ENCODE measurements around the gene ATXN7L1. TPM values are rescaled to one million over a fixed set of nuclear protein-coding genes. Genes with fewer than 3 reads are reported as not detected.

ATXN7L1 gene
- total RNA-seq, 1 donor from 2014 or later, result 2.4 TPM

DNA sequence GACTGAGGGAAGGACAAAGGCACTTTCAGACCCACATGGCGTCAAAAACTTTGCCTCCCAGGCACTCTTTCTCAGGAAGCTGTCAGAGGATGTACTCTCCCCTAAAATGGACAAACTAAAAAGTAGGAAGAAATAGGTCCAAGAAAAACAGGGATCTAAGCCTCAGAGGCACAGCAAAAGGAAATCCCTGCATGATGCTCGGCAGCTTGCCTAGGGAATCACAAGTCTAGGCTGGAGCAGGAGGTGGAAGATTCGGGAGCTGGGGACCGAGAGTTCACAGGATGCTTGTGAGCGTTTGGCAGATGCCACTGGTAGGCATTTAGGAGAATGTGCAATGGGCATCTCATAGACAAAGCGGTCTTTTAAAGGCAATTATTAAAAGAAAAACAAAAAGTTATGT is 60.8 kb downstream of the ATXN7L1 start:
- H3K4me3 ChIP-seq (ENCODE audit: low read depth, low read length), result no peak overlapping the region
- DNase-seq (ENCODE audit: low read depth), result no peak
- H3K27me3 ChIP-seq (ENCODE audit: control insufficient read depth, insufficient read depth, low read length), result no peaks in the 10 kb centered on the region
- H3K36me3 ChIP-seq (ENCODE audit: control insufficient read depth, insufficient read depth, low read length), result no peaks in the 10 kb centered on the region
- TF ChIP-seq, protein P1, sequence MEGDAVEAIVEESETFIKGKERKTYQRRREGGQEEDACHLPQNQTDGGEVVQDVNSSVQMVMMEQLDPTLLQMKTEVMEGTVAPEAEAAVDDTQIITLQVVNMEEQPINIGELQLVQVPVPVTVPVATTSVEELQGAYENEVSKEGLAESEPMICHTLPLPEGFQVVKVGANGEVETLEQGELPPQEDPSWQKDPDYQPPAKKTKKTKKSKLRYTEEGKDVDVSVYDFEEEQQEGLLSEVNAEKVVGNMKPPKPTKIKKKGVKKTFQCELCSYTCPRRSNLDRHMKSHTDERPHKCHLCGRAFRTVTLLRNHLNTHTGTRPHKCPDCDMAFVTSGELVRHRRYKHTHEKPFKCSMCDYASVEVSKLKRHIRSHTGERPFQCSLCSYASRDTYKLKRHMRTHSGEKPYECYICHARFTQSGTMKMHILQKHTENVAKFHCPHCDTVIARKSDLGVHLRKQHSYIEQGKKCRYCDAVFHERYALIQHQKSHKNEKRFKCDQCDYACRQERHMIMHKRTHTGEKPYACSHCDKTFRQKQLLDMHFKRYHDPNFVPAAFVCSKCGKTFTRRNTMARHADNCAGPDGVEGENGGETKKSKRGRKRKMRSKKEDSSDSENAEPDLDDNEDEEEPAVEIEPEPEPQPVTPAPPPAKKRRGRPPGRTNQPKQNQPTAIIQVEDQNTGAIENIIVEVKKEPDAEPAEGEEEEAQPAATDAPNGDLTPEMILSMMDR (IDR thresholded peaks at IDR 0.05; ENCODE audit: insufficient read depth, low read length, severe bottlenecking), result no peak
- no peak for FAIRE-seq

DNA sequence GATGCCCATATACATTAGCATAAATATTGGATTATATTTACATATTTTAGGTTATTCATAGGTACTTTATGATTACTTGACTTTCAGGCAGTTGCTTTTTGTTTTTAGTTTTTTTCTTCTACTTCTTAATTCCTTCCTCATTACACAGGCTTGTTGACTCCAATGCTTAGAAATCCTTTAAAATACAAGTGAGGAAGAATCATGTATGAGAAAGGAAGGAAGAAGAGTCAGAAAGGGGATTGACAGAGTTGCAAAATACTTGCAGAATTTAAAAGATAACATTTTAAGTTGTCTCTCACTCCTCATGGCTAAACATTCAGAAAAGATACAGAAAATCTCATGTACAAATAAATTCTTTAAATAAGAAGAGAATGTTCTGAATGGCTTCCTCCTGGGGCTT is 61.9 kb downstream of the ATXN7L1 start:
- Histone ChIP-seq H3K4me3 (ENCODE audit: low read depth, low read length) (no peak overlapping the region), H3K27me3 (ENCODE audit: control insufficient read depth, insufficient read depth, low read length) (no peaks in the 10 kb centered on the region), H3K36me3 (ENCODE audit: control insufficient read depth, insufficient read depth, low read length) (no peaks in the 10 kb centered on the region)
- no peak for FAIRE-seq
- no peak for DNase-seq (ENCODE audit: low read depth)
- TF ChIP-seq, protein P1 (IDR thresholded peaks at IDR 0.05; ENCODE audit: insufficient read depth, low read length, severe bottlenecking), result no peak

DNA sequence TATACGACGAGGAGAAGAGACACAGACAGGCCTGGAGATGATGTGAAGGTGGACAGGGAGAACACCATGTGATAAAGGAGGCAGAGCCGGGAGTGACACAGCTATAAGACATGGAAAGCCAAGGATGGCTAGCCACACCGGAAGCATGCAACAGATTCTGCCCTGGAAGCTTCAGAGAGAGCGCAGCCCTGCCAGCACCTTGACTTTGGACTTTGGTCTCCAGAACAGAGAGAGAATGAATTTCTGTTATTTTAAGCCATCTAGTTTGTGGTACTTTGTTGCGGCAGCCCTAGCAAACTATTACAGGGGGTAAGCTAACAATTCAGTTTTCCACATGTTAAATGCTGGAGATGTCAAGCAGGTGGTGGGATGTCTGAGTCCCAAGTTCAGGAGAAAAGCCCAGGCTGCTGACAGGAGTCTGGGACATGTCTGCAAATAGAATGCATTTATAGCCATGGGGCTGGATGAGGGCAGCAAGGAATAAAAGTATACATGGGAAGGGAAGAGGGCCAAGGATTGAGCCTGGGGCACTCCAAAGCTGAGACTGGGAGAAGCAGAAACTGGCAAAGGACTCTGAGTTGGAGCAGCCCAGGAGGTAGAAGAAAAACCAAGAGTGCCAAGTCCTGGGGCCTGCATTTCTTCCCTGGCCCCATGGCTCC is 65.1 kb downstream of the ATXN7L1 start:
- FAIRE-seq, result no peak

DNA sequence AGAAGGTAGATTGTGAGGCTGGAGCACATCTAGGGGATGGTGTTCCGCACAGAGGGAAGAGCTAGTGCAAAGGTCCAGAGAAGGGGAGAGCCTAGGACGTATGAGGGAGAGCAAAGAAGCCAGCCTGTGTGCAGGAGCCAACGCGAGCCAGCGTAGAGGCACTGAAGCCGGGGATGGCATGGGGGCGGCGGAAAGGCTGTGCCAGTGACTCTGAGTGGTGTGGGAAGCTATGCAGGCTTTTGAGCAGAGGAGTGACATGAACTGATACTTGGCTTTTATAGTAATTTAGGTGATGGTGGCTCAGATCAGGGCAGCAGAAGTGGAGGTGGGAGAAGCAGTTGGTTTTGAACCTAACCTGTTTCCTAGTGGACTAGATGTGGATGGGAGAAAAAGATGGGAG is 65.8 kb downstream of the ATXN7L1 start:
- no peaks in the 10 kb centered on the region for H3K27me3 ChIP-seq (ENCODE audit: control insufficient read depth, insufficient read depth, low read length)
- FAIRE-seq (no peak), DNase-seq (ENCODE audit: low read depth) (no peak)
- TF ChIP-seq, protein P1 (IDR thresholded peaks at IDR 0.05; ENCODE audit: insufficient read depth, low read length, severe bottlenecking), result no peak
- no peak overlapping the region for H3K4me3 ChIP-seq (ENCODE audit: low read depth, low read length)
- no peaks in the 10 kb centered on the region for H3K36me3 ChIP-seq (ENCODE audit: control insufficient read depth, insufficient read depth, low read length)

More for the DNA sequence above, 65.1 kb downstream of the ATXN7L1 start:
- Histone ChIP-seq H3K4me3 (ENCODE audit: low read depth, low read length) (no peak overlapping the region), H3K36me3 (ENCODE audit: control insufficient read depth, insufficient read depth, low read length) (no peaks in the 10 kb centered on the region), H3K27me3 (ENCODE audit: control insufficient read depth, insufficient read depth, low read length) (no peaks in the 10 kb centered on the region)
- DNase-seq (ENCODE audit: low read depth), result no peak
- TF ChIP-seq, protein P1 (IDR thresholded peaks at IDR 0.05; ENCODE audit: insufficient read depth, low read length, severe bottlenecking), result no peak

DNA sequence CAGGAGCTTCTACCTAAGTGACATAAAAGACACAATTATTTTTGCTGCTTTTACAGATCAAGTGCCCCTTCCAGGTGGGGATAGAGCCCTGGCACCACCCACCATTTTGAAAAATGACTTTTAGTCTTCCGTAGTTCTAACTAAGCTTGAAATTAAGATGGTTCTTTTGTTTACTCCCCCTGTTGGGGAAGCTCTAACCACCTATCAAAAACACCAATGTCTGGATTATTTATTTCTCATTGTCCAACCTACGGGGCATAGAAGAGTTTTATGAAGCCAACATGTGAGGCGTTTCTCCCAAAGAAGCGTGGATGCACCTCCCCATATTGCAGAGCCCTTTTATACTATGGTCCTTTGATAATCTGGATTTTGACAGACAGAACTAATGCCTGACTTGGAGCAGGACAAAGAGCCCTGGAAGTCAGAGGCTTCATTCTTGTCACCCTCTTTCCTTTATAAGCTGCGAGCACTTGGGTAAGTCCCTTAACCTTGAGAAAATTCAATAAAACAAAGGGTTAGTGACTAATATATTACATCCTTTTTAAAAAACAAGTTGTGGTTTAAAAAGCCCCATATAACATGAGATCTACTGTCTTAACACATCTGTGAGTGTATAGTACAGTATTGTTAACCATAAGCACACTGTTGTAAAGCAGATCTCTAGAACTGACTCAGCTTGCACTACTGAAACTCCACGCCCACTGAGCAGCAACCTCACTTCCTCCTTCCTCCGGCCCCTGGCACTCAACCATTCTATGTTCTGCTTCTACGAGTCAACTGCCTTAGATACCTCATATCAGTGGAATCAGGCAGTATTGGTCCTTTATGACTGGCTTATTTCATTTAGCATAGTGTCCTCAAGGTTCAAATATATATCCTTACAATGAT is 67.5 kb downstream of the ATXN7L1 start:
- TF ChIP-seq, protein P1 (IDR thresholded peaks at IDR 0.05; ENCODE audit: insufficient read depth, low read length, severe bottlenecking), result no peak
- no peaks in the 10 kb centered on the region for H3K36me3 ChIP-seq (ENCODE audit: control insufficient read depth, insufficient read depth, low read length)
- peak; percentile 84 for DNase-seq (ENCODE audit: low read depth)
- no peak for FAIRE-seq
- H3K27me3 ChIP-seq (ENCODE audit: control insufficient read depth, insufficient read depth, low read length), result no peaks in the 10 kb centered on the region
- no peak overlapping the region for H3K4me3 ChIP-seq (ENCODE audit: low read depth, low read length)
